NCI-H510A (cell line): ENCODE data around the gene CHFR.
"Not testable (repeated sequence)": the region's sequence is repeated elsewhere in the genome, so short reads cannot be mapped to it uniquely, and the experiment has no call there.

Experiments used
- DNase-seq: peaks from one replicate; lab custom pipeline; 2025; lab: John Stamatoyannopoulos, UW

CHFR gene

GRCh38 chr12:132874620-132875019, 12.8 kb downstream of the CHFR start:
- DNase-seq, result not testable (repeated sequence)

- no peak for DNase-seq
Observed at GRCh38 chr12:132874175-132874574, 13.2 kb downstream of the CHFR start.

GRCh38 chr12:132873724-132874123, 13.7 kb downstream of the CHFR start:
- no peak for DNase-seq

GRCh38 chr12:132872975-132873421, 14.4 kb downstream of the CHFR start:
- DNase-seq, result no peak

GRCh38 chr12:132872073-132872855, 15.1 kb downstream of the CHFR start:
- DNase-seq, result no peak

- DNase-seq, result no peak
Observed at GRCh38 chr12:132869551-132869950, 17.9 kb downstream of the CHFR start.

- no peak for DNase-seq
Observed at GRCh38 chr12:132866251-132866828, 21.1 kb downstream of the CHFR start.

GRCh38 chr12:132861558-132861957, 25.8 kb downstream of the CHFR start:
- no peak for DNase-seq

- no peak for DNase-seq
Observed at GRCh38 chr12:132858718-132859266, 28.6 kb downstream of the CHFR start.

GRCh38 chr12:132857019-132857418, 30.4 kb downstream of the CHFR start:
- not testable (repeated sequence) for DNase-seq

- no peak for DNase-seq
Observed at GRCh38 chr12:132856581-132856980, 30.8 kb downstream of the CHFR start.

- DNase-seq, result not testable (repeated sequence)
Observed at GRCh38 chr12:132855211-132855610, 32.2 kb downstream of the CHFR start.

GRCh38 chr12:132853285-132854092, 33.9 kb downstream of the CHFR start:
- no peak for DNase-seq

- DNase-seq, result no peak
Observed at GRCh38 chr12:132852496-132852895, 34.9 kb downstream of the CHFR start.

- no peak for DNase-seq
Observed at GRCh38 chr12:132851465-132851864, 35.9 kb downstream of the CHFR start.

GRCh38 chr12:132850291-132850690, 37.1 kb downstream of the CHFR start:
- no peak for DNase-seq

- DNase-seq, result no peak
Observed at GRCh38 chr12:132848521-132848920, 38.9 kb downstream of the CHFR start.

- DNase-seq, result no peak
Observed at GRCh38 chr12:132847363-132848356, 39.7 kb downstream of the CHFR start.

GRCh38 chr12:132844681-132845080, 42.7 kb downstream of the CHFR start:
- not testable (repeated sequence) for DNase-seq

GRCh38 chr12:132842449-132843045, 44.9 kb downstream of the CHFR start:
- no peak for DNase-seq

- DNase-seq, result no peak
Observed at GRCh38 chr12:132841151-132841550, 46.3 kb downstream of the CHFR start.
